Measurements from ENCODE around the gene CTNND2. TPM values are rescaled to one million over a fixed set of nuclear protein-coding genes. Genes with fewer than 3 reads are reported as not detected.

CTNND2 gene
- total and polyA plus RNA-seq, 4 donors, result 0.05 to 0.50 (median 0.27) TPM

- no peaks in the 10 kb centered on the region for H3K27me3 ChIP-seq (ENCODE audit: control insufficient read depth in 4 of 4, insufficient read depth in 4 of 4, low read length in 3 of 4)
- no peak overlapping the region for H3K9ac ChIP-seq (ENCODE audit: low read depth in 1 of 2, low read length in 2 of 2)
- DNase-seq (ENCODE audit: low spot score), result no peak
- H3K9me3 ChIP-seq (ENCODE audit: control insufficient read depth in 4 of 4, low read length in 3 of 4), result no peaks in the 10 kb centered on the region
- H3K36me3 ChIP-seq (ENCODE audit: control insufficient read depth in 4 of 4, insufficient read depth in 3 of 4, low read depth in 1 of 4, low read length in 3 of 4), result no peaks in the 10 kb centered on the region
- H3K27ac ChIP-seq (ENCODE audit: low read depth in 1 of 2, low read length in 2 of 2), result no peak overlapping the region
- H3K4me3 ChIP-seq (ENCODE audit: low read depth in 1 of 3, low read length in 3 of 3), result no peak overlapping the region
- no peaks in the 10 kb centered on the region for H3K4me1 ChIP-seq (ENCODE audit: control insufficient read depth in 4 of 4, insufficient read depth in 4 of 4, low read length in 3 of 4)
- TF ChIP-seq MAX (IDR thresholded peaks at IDR 0.05) (no peak), EGR1 (IDR thresholded peaks at IDR 0.05; ENCODE audit: low read depth in 2 of 2) (no peak), YY1 (IDR thresholded peaks at IDR 0.05) (no peak), FOXA2 (IDR thresholded peaks at IDR 0.05) (no peak), GABPA (IDR thresholded peaks at IDR 0.05 in 1 of 2, conservative IDR thresholded peaks at IDR 0.05 in 1 of 2) (no peak), RAD21 (IDR thresholded peaks at IDR 0.05) (no peak), TAF1 (conservative IDR thresholded peaks at IDR 0.05) (no peak), NR2F2 (IDR thresholded peaks at IDR 0.05) (no peak), FOXA1 (IDR thresholded peaks at IDR 0.05) (no peak)
- 94% methylated on average over 2 of the region's 2 CpGs for WGBS
Measured at GRCh38 chr5:11240293-11241190, 663.7 kb downstream of the CTNND2 start.

GRCh38 chr5:11239261-11240015 is 664.8 kb downstream of the CTNND2 start:
- no peak for TF ChIP-seq ZBTB33 (IDR thresholded peaks at IDR 0.05)
- H3K4me1 ChIP-seq (ENCODE audit: control insufficient read depth in 4 of 4, insufficient read depth in 4 of 4, low read length in 3 of 4), result no peaks in the 10 kb centered on the region
- DNase-seq (ENCODE audit: low spot score), result no peak

GRCh38 chr5:11234501-11234911 is 669.7 kb downstream of the CTNND2 start:
- H3K36me3 ChIP-seq (ENCODE audit: control insufficient read depth in 4 of 4, insufficient read depth in 3 of 4, low read depth in 1 of 4, low read length in 3 of 4), result no peaks in the 10 kb centered on the region
- no peak overlapping the region for H3K27ac ChIP-seq (ENCODE audit: low read depth in 1 of 2, low read length in 2 of 2)
- WGBS, result 63% methylated on average over 5 of the region's 5 CpGs
- no peaks in the 10 kb centered on the region for H3K4me1 ChIP-seq (ENCODE audit: control insufficient read depth in 4 of 4, insufficient read depth in 4 of 4, low read length in 3 of 4)
- no peak for DNase-seq (ENCODE audit: low spot score)
- H3K9ac ChIP-seq (ENCODE audit: low read depth in 1 of 2, low read length in 2 of 2), result no peak overlapping the region
- no peak overlapping the region for H3K4me3 ChIP-seq (ENCODE audit: low read depth in 1 of 3, low read length in 3 of 3)
- TF ChIP-seq RXRA (IDR thresholded peaks at IDR 0.05) (no peak), MAX (IDR thresholded peaks at IDR 0.05) (no peak), SP1 (IDR thresholded peaks at IDR 0.05) (no peak), NR2F2 (IDR thresholded peaks at IDR 0.05) (no peak), HNF4G (IDR thresholded peaks at IDR 0.05) (no peak), EGR1 (IDR thresholded peaks at IDR 0.05; ENCODE audit: low read depth in 2 of 2) (no peak), ZBTB33 (IDR thresholded peaks at IDR 0.05) (no peak), CTCF (IDR thresholded peaks at IDR 0.05; ENCODE audit: low read depth, low read length, missing input control) (no peak), JUND (IDR thresholded peaks at IDR 0.05) (no peak), RAD21 (IDR thresholded peaks at IDR 0.05) (no peak)
- H3K27me3 ChIP-seq (ENCODE audit: control insufficient read depth in 4 of 4, insufficient read depth in 4 of 4, low read length in 3 of 4), result no peaks in the 10 kb centered on the region
- peaks cover 0 to 4% (median 0%) of the 10 kb centered on the region in 4 donors for H3K9me3 ChIP-seq (ENCODE audit: control insufficient read depth in 4 of 4, low read length in 3 of 4)

More at GRCh38 chr5:11239261-11240015, 664.8 kb downstream of the CTNND2 start:
- no peak overlapping the region for H3K9ac ChIP-seq (ENCODE audit: low read depth in 1 of 2, low read length in 2 of 2)
- H3K4me3 ChIP-seq (ENCODE audit: low read depth in 1 of 3, low read length in 3 of 3), result no peak overlapping the region
- no peaks in the 10 kb centered on the region for H3K9me3 ChIP-seq (ENCODE audit: control insufficient read depth in 4 of 4, low read length in 3 of 4)
- no peak overlapping the region for H3K27ac ChIP-seq (ENCODE audit: low read depth in 1 of 2, low read length in 2 of 2)
- H3K36me3 ChIP-seq (ENCODE audit: control insufficient read depth in 4 of 4, insufficient read depth in 3 of 4, low read depth in 1 of 4, low read length in 3 of 4), result no peaks in the 10 kb centered on the region
- 92% methylated on average over 13 of the region's 13 CpGs for WGBS
- H3K27me3 ChIP-seq (ENCODE audit: control insufficient read depth in 4 of 4, insufficient read depth in 4 of 4, low read length in 3 of 4), result no peaks in the 10 kb centered on the region
